Neural cell (in vitro differentiated cells): Measurements from ENCODE around the gene ADGRG6. TPM values are rescaled to one million over a fixed set of nuclear protein-coding genes. Genes with fewer than 3 reads are reported as not detected.

Experiments
- H2AFZ ChIP-seq: fragments of 200-600, 300-800 bp; sonication (generic), shearing (Covaris generic); 2 replicates; pipeline ENCODE4 v1.6.0; 2014; ENCODE audit warnings: low read depth, mild to moderate bottlenecking, antibody characterized with exemption, low read length, moderate library complexity
- H3F3A ChIP-seq: fragments of 200-600 bp; shearing (Covaris generic); 2 replicates; pipeline ENCODE4 v1.6.1; 2016; ENCODE audit warnings: mild to moderate bottlenecking, moderate library complexity, mixed read lengths, antibody characterized with exemption, low read length; ENCODE audit not compliant: insufficient read depth, poor library complexity, severe bottlenecking
- H3K27ac ChIP-seq: fragments of 200-600, 300-800 bp; sonication (generic), shearing (Covaris generic); 2 replicates; pipeline ENCODE4 v1.5.1; 2014; ENCODE audit warnings: mild to moderate bottlenecking, low read length, moderate library complexity
- H3K27me3 ChIP-seq: fragments of 300-800, 200-600 bp; sonication (generic), shearing (Covaris generic); 2 replicates; pipeline ENCODE4 v1.6.0; 2014; ENCODE audit warnings: mild to moderate bottlenecking, low read depth, low read length, moderate library complexity; ENCODE audit not compliant: insufficient read depth
- H3K36me3 ChIP-seq: fragments of 300-800, 200-600 bp; sonication (generic), shearing (Covaris generic); 2 replicates; pipeline ENCODE4 v1.5.1; 2014; ENCODE audit warnings: mild to moderate bottlenecking, antibody characterized with exemption, low read length, moderate library complexity; ENCODE audit not compliant: insufficient read depth
- H3K4me2 ChIP-seq: fragments of 300-800, 200-600 bp; sonication (generic), shearing (Covaris generic); 2 replicates; pipeline ENCODE4 v1.6.0; 2014; ENCODE audit warnings: mild to moderate bottlenecking, low read length
- H3K4me3 ChIP-seq: fragments of 300-800, 200-600 bp; sonication (generic), shearing (Covaris generic); 2 replicates; pipeline ENCODE4 v1.5.1; 2014; ENCODE audit warnings: mild to moderate bottlenecking, low read length, moderate library complexity
- H3K79me2 ChIP-seq: fragments of 200-600 bp; shearing (Covaris generic); replicated peaks from 2 replicates; pipeline ENCODE4 v1.6.0; 2014; ENCODE audit warnings: mild to moderate bottlenecking, low read length, moderate library complexity; ENCODE audit not compliant: insufficient read depth
- H3K9ac ChIP-seq: fragments of 300-800, 200-600 bp; sonication (generic), shearing (Covaris generic); 2 replicates; pipeline ENCODE4 v1.6.1; 2016; ENCODE audit warnings: mild to moderate bottlenecking, low read length, mixed read lengths
- H3K9me2 ChIP-seq: fragments of 200-600 bp; shearing (Covaris generic); 2 replicates; pipeline ENCODE4 v1.6.1; 2016; ENCODE audit warnings: mild to moderate bottlenecking, low read length, mixed read lengths; ENCODE audit not compliant: insufficient read depth
- H3K9me3 ChIP-seq: fragments of 200-600, 300-800 bp; sonication (generic), shearing (Covaris generic); 2 replicates; pipeline ENCODE4 v1.6.1; 2016; ENCODE audit warnings: mild to moderate bottlenecking, mixed run types, low read length, moderate library complexity, mixed read lengths
- H4K20me1 ChIP-seq: fragments of 200-600 bp; shearing (Covaris generic); 2 replicates; pipeline ENCODE4 v1.6.1; 2016; ENCODE audit warnings: mild to moderate bottlenecking, mixed run types; ENCODE audit not compliant: insufficient read depth
- EP300 ChIP-seq: fragments of 450-650 bp; conservative IDR thresholded peaks from 2 replicates; pipeline ENCODE4 v1.6.1; 2014; ENCODE audit warnings: antibody characterized with exemption, mild to moderate bottlenecking, moderate library complexity; ENCODE audit not compliant: poor library complexity, severe bottlenecking
- EZH2 ChIP-seq: fragments of 200-600, 300-800 bp; shearing (Covaris generic), sonication (generic); IDR thresholded peaks from 2 replicates; pipeline ENCODE4 v1.6.1; 2014; ENCODE audit warnings: antibody characterized with exemption, low read length, borderline replicate concordance, mild to moderate bottlenecking; ENCODE audit not compliant: insufficient read depth, poor library complexity, severe bottlenecking
- MXI1 ChIP-seq: fragments of 450-650 bp; conservative IDR thresholded peaks from 2 replicates; pipeline ENCODE4 v1.6.1; 2014; ENCODE audit warnings: antibody characterized with exemption, mild to moderate bottlenecking; ENCODE audit not compliant: poor library complexity, severe bottlenecking
- POLR2AphosphoS5 ChIP-seq: IDR thresholded peaks from 2 replicates; pipeline ENCODE4 v1.6.1; 2012
- RAD21 ChIP-seq: fragments of 450-650 bp; conservative IDR thresholded peaks from 2 replicates; pipeline ENCODE4 v1.6.1; 2014; ENCODE audit warnings: antibody characterized with exemption, mild to moderate bottlenecking, moderate library complexity
- SMC3 ChIP-seq: fragments of 450-650 bp; conservative IDR thresholded peaks from 2 replicates; pipeline ENCODE4 v1.6.1; 2014; ENCODE audit warnings: antibody characterized with exemption, mild to moderate bottlenecking, moderate library complexity; ENCODE audit not compliant: poor library complexity
- TAF1 ChIP-seq: IDR thresholded peaks from 2 replicates; pipeline ENCODE4 v1.6.1; 2012; ENCODE audit warnings: low read depth
- polyA plus RNA-seq: library from polyadenylated mRNA; depleted of rRNA; stranded (reverse); fragments of >200 nt; gene quantifications from 2 replicates; pipeline ENCODE4 v1.2.3, GENCODE V29; 2014
- TF ChIP-seq, protein P1 (sequence below): fragments of 450-650 bp; IDR thresholded peaks from 2 replicates; pipeline ENCODE4 v1.5.1; 2014; ENCODE audit warnings: antibody characterized with exemption, mild to moderate bottlenecking, moderate library complexity; ENCODE audit not compliant: poor library complexity, severe bottlenecking
- TF ChIP-seq, protein P2 (sequence below): IDR thresholded peaks from 2 replicates; pipeline ENCODE4 v1.6.1; 2012; ENCODE audit warnings: borderline replicate concordance

The ADGRG6 gene
- polyA plus RNA-seq, 1 donor from 2014 or later = 0.37 TPM

DNA sequence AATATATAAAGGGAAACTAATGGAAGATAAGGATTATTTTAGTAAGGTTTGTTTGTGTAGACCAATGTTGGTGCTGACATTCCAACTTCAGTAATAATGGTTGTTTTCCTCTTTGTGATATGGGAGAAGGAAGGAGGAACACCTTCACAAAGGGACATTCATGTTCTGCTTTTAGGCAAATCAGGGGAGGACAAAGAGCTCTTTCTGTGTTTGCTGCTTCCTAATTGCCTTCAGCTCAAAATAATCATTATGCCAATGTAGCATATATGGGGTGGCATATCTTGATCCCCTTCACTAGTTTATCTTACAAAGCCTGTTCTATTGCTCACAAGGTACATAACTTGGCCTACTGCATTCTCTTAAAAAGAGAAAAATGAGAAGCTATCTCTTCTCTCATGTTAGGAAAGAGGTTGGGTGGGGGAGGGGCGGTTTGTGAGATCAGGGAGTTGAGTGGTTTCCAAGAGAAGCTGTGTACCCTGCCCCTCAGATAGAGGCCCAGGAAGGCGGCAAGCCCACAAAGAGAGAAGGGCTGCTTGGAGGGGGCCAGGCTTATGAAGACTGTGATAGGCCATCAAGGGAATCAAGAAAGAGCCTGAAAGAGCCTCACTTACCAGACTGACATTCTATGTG lies 4.7 kb upstream of the ADGRG6 start:
- H3K36me3 ChIP-seq = no peaks in the 10 kb centered on the region
- no peaks in the 10 kb centered on the region for H3K9me2 ChIP-seq
- no peaks in the 10 kb centered on the region for H3K9me3 ChIP-seq
- H3K27me3 ChIP-seq = peaks cover 19% of the 10 kb centered on the region
- H3F3A ChIP-seq = no peaks in the 10 kb centered on the region
- no peaks in the 10 kb centered on the region for H3K79me2 ChIP-seq
- H3K9ac ChIP-seq = no peak overlapping the region
- H3K27ac ChIP-seq = no peak overlapping the region
- no peak overlapping the region for H3K4me2 ChIP-seq
- no peak overlapping the region for H3K4me3 ChIP-seq
- H2AFZ ChIP-seq = no peak overlapping the region
- TF ChIP-seq, protein P1, sequence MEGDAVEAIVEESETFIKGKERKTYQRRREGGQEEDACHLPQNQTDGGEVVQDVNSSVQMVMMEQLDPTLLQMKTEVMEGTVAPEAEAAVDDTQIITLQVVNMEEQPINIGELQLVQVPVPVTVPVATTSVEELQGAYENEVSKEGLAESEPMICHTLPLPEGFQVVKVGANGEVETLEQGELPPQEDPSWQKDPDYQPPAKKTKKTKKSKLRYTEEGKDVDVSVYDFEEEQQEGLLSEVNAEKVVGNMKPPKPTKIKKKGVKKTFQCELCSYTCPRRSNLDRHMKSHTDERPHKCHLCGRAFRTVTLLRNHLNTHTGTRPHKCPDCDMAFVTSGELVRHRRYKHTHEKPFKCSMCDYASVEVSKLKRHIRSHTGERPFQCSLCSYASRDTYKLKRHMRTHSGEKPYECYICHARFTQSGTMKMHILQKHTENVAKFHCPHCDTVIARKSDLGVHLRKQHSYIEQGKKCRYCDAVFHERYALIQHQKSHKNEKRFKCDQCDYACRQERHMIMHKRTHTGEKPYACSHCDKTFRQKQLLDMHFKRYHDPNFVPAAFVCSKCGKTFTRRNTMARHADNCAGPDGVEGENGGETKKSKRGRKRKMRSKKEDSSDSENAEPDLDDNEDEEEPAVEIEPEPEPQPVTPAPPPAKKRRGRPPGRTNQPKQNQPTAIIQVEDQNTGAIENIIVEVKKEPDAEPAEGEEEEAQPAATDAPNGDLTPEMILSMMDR = no peak
- TF ChIP-seq SMC3 (no peak), EZH2 (no peak), EP300 (no peak), RAD21 (no peak)
- TF ChIP-seq, protein P2, sequence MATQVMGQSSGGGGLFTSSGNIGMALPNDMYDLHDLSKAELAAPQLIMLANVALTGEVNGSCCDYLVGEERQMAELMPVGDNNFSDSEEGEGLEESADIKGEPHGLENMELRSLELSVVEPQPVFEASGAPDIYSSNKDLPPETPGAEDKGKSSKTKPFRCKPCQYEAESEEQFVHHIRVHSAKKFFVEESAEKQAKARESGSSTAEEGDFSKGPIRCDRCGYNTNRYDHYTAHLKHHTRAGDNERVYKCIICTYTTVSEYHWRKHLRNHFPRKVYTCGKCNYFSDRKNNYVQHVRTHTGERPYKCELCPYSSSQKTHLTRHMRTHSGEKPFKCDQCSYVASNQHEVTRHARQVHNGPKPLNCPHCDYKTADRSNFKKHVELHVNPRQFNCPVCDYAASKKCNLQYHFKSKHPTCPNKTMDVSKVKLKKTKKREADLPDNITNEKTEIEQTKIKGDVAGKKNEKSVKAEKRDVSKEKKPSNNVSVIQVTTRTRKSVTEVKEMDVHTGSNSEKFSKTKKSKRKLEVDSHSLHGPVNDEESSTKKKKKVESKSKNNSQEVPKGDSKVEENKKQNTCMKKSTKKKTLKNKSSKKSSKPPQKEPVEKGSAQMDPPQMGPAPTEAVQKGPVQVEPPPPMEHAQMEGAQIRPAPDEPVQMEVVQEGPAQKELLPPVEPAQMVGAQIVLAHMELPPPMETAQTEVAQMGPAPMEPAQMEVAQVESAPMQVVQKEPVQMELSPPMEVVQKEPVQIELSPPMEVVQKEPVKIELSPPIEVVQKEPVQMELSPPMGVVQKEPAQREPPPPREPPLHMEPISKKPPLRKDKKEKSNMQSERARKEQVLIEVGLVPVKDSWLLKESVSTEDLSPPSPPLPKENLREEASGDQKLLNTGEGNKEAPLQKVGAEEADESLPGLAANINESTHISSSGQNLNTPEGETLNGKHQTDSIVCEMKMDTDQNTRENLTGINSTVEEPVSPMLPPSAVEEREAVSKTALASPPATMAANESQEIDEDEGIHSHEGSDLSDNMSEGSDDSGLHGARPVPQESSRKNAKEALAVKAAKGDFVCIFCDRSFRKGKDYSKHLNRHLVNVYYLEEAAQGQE = no peak
- H4K20me1 ChIP-seq = no peaks in the 10 kb centered on the region

DNA sequence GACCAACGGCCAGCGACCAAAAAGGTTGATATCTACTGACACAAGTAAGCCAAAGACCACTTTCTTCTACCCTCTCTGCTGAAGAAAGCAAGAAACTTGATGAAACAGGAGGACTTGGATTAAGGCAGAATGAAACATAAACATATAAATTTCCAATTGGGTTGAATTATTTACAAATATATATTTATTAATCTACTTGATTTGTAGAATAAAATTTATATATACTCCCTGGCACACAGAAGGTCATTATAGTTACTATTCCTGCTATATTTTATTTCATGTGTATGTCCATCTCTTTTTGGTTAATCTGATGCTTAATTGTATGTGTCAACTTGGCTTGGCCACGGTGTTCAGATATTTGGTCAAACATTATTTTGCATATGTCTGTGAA lies 4.2 kb upstream of the ADGRG6 start:
- H4K20me1 ChIP-seq = no peaks in the 10 kb centered on the region
- H3K9me2 ChIP-seq = no peaks in the 10 kb centered on the region
- peak overlapping the region; percentile 36 for H3K4me2 ChIP-seq
- no peaks in the 10 kb centered on the region for H3F3A ChIP-seq
- no peak overlapping the region for H2AFZ ChIP-seq
- H3K4me3 ChIP-seq = no peak overlapping the region
- no peak overlapping the region for H3K9ac ChIP-seq
- TF ChIP-seq MXI1 (no peak), RAD21 (no peak), EZH2 (no peak), SMC3 (no peak), EP300 (no peak), TAF1 (no peak), POLR2AphosphoS5 (no peak)
- TF ChIP-seq, protein P2 = no peak
- TF ChIP-seq, protein P1 = no peak
- no peaks in the 10 kb centered on the region for H3K36me3 ChIP-seq
- H3K27me3 ChIP-seq = peaks cover 24% of the 10 kb centered on the region
- peak overlapping the region; percentile 68 for H3K27ac ChIP-seq
- no peaks in the 10 kb centered on the region for H3K9me3 ChIP-seq
- no peaks in the 10 kb centered on the region for H3K79me2 ChIP-seq
